ENCODE results near the gene MMP21.

GRCh38 chr10:125727436-125727835 lies 48.2 kb downstream of the MMP21 start:
- TF ChIP-seq CTCF (IDR thresholded peaks at IDR 0.05 in 2 of 3, conservative IDR thresholded peaks at IDR 0.05 in 1 of 3; ENCODE audit: control insufficient read depth in 2 of 3, extremely low read depth in 1 of 3, insufficient read depth in 1 of 3, low read depth in 3 of 3, low read length in 3 of 3) = no peak
- TF ChIP-seq SUZ12 (IDR thresholded peaks at IDR 0.05; ENCODE audit: unreplicated experiment) = no peak
- TF ChIP-seq E2F8 (IDR thresholded peaks at IDR 0.05; ENCODE audit: low read depth, partially characterized antibody) = no peak
- no peak for TF ChIP-seq RUNX3 (IDR thresholded peaks at IDR 0.05; ENCODE audit: low read length)
- no peak for TF ChIP-seq RB1 (IDR thresholded peaks at IDR 0.05; ENCODE audit: borderline replicate concordance)
- TF ChIP-seq TCF7 (IDR thresholded peaks at IDR 0.05; ENCODE audit: borderline replicate concordance) = no peak
- TF ChIP-seq CBX5 (IDR thresholded peaks at IDR 0.05; ENCODE audit: low read depth) = no peak
- no peak for TF ChIP-seq SREBF2 (IDR thresholded peaks at IDR 0.05; ENCODE audit: low read length)
- TF ChIP-seq JUND (IDR thresholded peaks at IDR 0.05; ENCODE audit: low read depth, low read length) = no peak
- TF ChIP-seq POLR2AphosphoS5 (IDR thresholded peaks at IDR 0.05; ENCODE audit: low read length) = no peak
- no peak for TF ChIP-seq ATF3 (IDR thresholded peaks at IDR 0.05; ENCODE audit: borderline replicate concordance, extremely low read depth, low read depth, low read length)
